Measurements from ENCODE around the gene SEC11A. TPM values are rescaled to one million over a fixed set of nuclear protein-coding genes. Genes with fewer than 3 reads are reported as not detected.
"Not testable (repeated sequence)": the region's sequence is repeated elsewhere in the genome, so short reads cannot be mapped to it uniquely, and the experiment has no call there.

Gene SEC11A
- total RNA-seq (2014; rRNA removed; shearing (Covaris generic)), result 262 and 270 TPM in 2 replicates

GRCh38 chr15:84716036-84716732 lies at the start of gene SEC11A:
Gene SEC11A, minus strand, starts transcription at chr15:84716139. Its CDS starts 64 bp downstream, at chr15:84716075.
- DNase-seq (ENCODE audit: low spot score), result peak; percentile 91

GRCh38 chr15:84765675-84766074 lies 49.7 kb upstream of the SEC11A start:
- DNase-seq (ENCODE audit: low spot score), result no peak

GRCh38 chr15:84764989-84765388 lies 49.0 kb upstream of the SEC11A start:
- no peak for DNase-seq (ENCODE audit: low spot score)

- DNase-seq (ENCODE audit: low spot score), result no peak
Measured at GRCh38 chr15:84764585-84764984, 48.6 kb upstream of the SEC11A start.

GRCh38 chr15:84762840-84763572 lies 47.1 kb upstream of the SEC11A start:
- no peak for DNase-seq (ENCODE audit: low spot score)

GRCh38 chr15:84761607-84762131 lies 45.7 kb upstream of the SEC11A start:
- DNase-seq (ENCODE audit: low spot score), result no peak

GRCh38 chr15:84760219-84760618 lies 44.3 kb upstream of the SEC11A start:
- no peak for DNase-seq (ENCODE audit: low spot score)

GRCh38 chr15:84759018-84759417 lies 43.1 kb upstream of the SEC11A start:
- no peak for DNase-seq (ENCODE audit: low spot score)

GRCh38 chr15:84755736-84756527 lies 40.0 kb upstream of the SEC11A start:
- DNase-seq (ENCODE audit: low spot score), result no peak

- DNase-seq (ENCODE audit: low spot score), result not testable (repeated sequence)
Measured at GRCh38 chr15:84754889-84755288, 39.0 kb upstream of the SEC11A start.

GRCh38 chr15:84752700-84753099 lies 36.8 kb upstream of the SEC11A start:
- DNase-seq (ENCODE audit: low spot score), result peak; percentile 11

- no peak for DNase-seq (ENCODE audit: low spot score)
Measured at GRCh38 chr15:84752195-84752594, 36.3 kb upstream of the SEC11A start.

- not testable (repeated sequence) for DNase-seq (ENCODE audit: low spot score)
Measured at GRCh38 chr15:84751721-84752120, 35.8 kb upstream of the SEC11A start.

GRCh38 chr15:84750583-84751092 lies 34.7 kb upstream of the SEC11A start:
- DNase-seq (ENCODE audit: low spot score), result no peak

GRCh38 chr15:84749111-84749991 lies 33.4 kb upstream of the SEC11A start:
- peak; percentile 10 for DNase-seq (ENCODE audit: low spot score)

- DNase-seq (ENCODE audit: low spot score), result peak; percentile 23
Measured at GRCh38 chr15:84748274-84749110, 32.6 kb upstream of the SEC11A start, which contains the start of gene ZNF592. Gene ZNF592, plus strand, starts transcription at chr15:84748592. Its CDS starts 34,084 bp downstream, at chr15:84782676.

- peak; percentile 61 for DNase-seq (ENCODE audit: low spot score)
Measured at GRCh38 chr15:84747416-84748273, 31.7 kb upstream of the SEC11A start.

GRCh38 chr15:84741121-84741520 lies 25.2 kb upstream of the SEC11A start:
- DNase-seq (ENCODE audit: low spot score), result no peak

- DNase-seq (ENCODE audit: low spot score), result no peak
Measured at GRCh38 chr15:84740691-84741090, 24.8 kb upstream of the SEC11A start.
